ENCODE results near the gene CYP2A6. TPM values are rescaled to one million over a fixed set of nuclear protein-coding genes. Genes with fewer than 3 reads are reported as not detected.
"Not testable (repeated sequence)": the region's sequence is repeated elsewhere in the genome, so short reads cannot be mapped to it uniquely, and the experiment has no call there.

Gene CYP2A6
- total RNA-seq, 1 donor from 2014 or later, result not detected

DNA sequence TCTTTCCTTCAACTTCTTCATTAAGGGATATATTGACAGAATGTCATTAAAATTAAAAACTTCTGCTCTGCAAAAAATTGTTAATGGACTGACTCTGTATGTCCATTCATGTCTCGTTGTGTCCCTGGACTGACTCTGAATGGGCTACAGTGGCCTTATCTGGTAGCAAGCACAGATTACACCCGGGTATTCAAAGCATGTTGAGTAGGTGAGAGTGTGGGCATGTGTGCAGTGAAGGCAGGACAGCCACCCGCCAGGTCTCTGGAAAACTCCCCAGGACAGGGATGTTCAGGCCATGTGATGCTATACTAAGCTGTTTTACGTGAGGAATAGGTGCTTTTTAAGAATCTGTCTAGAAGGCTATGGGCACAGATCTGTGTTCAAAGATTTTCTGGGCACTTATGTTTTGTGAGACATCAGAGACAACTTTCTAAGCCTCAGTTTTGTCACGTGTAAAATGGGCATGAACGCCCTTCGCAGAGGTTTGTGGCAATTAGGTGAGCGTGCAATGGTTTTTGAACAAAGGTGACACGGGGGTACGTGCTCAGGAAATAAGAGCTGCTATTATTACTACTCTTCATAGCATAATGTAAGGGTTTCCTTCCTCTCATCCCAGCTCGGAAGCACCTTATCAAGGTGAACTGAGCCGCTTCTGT is 7.1 kb downstream of the CYP2A6 start:
- POLR2A ChIA-PET, result interaction anchor here (0.6 kb wide), 1 partner anchor 228 kb away, joined by 4 read pairs; no protein-coding TSS in a partner anchor
- Mint-ChIP-seq H3K4me1 (peaks cover 11% of the 10 kb centered on the region), H3K4me3 (peak overlapping the region; percentile 75), H3K27me3 (peaks cover 15% of the 10 kb centered on the region)
- H3K9me3 Mint-ChIP-seq; H3K27ac Mint-ChIP-seq; H3K36me3 Mint-ChIP-seq (ENCODE audit: low read depth); CTCF ChIA-PET; DNase-seq; intact Hi-C loops (cut with micrococcal nuclease); ATAC-seq (ENCODE audit: low read depth): not testable (repeated sequence)

DNA sequence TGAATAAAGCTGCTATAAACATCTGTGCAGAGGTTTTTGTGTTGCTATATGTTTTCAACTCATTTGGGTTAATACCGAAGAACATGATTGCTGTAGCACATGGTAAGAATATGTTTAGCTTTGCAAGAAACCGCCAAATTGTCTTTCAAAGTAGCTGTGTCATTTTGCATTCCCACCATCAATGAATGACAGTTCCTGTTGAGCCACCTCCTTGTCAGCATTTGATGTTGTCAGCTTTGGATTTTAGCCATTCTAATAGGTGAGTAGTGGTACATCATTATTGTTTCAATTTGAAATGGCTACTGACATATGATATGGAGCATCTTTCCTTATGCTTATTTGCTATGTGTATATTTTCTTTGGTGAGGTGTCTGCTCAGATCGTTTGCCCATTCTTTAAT is 8.2 kb downstream of the CYP2A6 start:
- POLR2A ChIA-PET; H3K36me3 Mint-ChIP-seq (ENCODE audit: low read depth); H3K27ac Mint-ChIP-seq; ATAC-seq (ENCODE audit: low read depth); H3K27me3 Mint-ChIP-seq; DNase-seq; H3K9me3 Mint-ChIP-seq; intact Hi-C loops (cut with micrococcal nuclease); H3K4me3 Mint-ChIP-seq; CTCF ChIA-PET: not testable (repeated sequence)
- peaks cover 11% of the 10 kb centered on the region for H3K4me1 Mint-ChIP-seq

- H3K36me3 Mint-ChIP-seq (ENCODE audit: low read depth); CTCF ChIA-PET; H3K4me3 Mint-ChIP-seq; ATAC-seq (ENCODE audit: low read depth); H3K27ac Mint-ChIP-seq; H3K27me3 Mint-ChIP-seq; intact Hi-C loops (cut with micrococcal nuclease); H3K4me1 Mint-ChIP-seq; DNase-seq; H3K9me3 Mint-ChIP-seq; POLR2A ChIA-PET: not testable (repeated sequence)
Observed at GRCh38 chr19:40838477-40838876, 11.8 kb downstream of the CYP2A6 start.

GRCh38 chr19:40836754-40837429 is 13.4 kb downstream of the CYP2A6 start:
- TF ChIP-seq, protein P1, sequence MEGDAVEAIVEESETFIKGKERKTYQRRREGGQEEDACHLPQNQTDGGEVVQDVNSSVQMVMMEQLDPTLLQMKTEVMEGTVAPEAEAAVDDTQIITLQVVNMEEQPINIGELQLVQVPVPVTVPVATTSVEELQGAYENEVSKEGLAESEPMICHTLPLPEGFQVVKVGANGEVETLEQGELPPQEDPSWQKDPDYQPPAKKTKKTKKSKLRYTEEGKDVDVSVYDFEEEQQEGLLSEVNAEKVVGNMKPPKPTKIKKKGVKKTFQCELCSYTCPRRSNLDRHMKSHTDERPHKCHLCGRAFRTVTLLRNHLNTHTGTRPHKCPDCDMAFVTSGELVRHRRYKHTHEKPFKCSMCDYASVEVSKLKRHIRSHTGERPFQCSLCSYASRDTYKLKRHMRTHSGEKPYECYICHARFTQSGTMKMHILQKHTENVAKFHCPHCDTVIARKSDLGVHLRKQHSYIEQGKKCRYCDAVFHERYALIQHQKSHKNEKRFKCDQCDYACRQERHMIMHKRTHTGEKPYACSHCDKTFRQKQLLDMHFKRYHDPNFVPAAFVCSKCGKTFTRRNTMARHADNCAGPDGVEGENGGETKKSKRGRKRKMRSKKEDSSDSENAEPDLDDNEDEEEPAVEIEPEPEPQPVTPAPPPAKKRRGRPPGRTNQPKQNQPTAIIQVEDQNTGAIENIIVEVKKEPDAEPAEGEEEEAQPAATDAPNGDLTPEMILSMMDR (IDR thresholded peaks at IDR 0.05), result no peak
- ATAC-seq (ENCODE audit: low read depth) (no peak), DNase-seq (no peak)
- Mint-ChIP-seq H3K36me3 (ENCODE audit: low read depth) (no peaks in the 10 kb centered on the region), H3K27ac (no peak overlapping the region), H3K27me3 (no peaks in the 10 kb centered on the region), H3K9me3 (no peaks in the 10 kb centered on the region), H3K4me3 (no peak overlapping the region), H3K4me1 (no peaks in the 10 kb centered on the region)
- CTCF ChIA-PET, result no interaction called here
- intact Hi-C loops (cut with micrococcal nuclease), result no loop called here
- POLR2A ChIA-PET, result no interaction called here

GRCh38 chr19:40833728-40834533 is 16.3 kb downstream of the CYP2A6 start:
- H3K36me3 Mint-ChIP-seq (ENCODE audit: low read depth); H3K4me1 Mint-ChIP-seq; H3K27ac Mint-ChIP-seq; DNase-seq; intact Hi-C loops (cut with micrococcal nuclease); POLR2A ChIA-PET; ATAC-seq (ENCODE audit: low read depth); H3K9me3 Mint-ChIP-seq; CTCF ChIA-PET; H3K27me3 Mint-ChIP-seq; H3K4me3 Mint-ChIP-seq: not testable (repeated sequence)

DNA sequence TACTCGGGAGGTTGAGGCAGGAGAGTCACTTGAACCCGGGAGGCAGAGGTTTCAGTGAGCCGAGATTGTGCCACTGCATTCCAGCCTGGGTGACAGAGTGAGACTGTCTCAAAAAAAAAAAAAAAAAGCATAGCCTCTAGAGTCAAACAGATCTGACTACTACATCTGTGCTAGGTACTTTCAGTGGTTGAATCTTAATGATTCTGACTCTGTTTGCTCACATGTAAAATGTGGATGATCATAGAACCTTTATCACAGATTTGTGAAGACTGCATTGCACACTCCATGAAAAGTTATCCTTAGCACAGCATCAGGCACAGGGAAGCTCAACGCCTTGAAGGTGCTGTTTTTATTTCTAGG is 17.8 kb downstream of the CYP2A6 start:
- H3K9me3 Mint-ChIP-seq; DNase-seq; intact Hi-C loops (cut with micrococcal nuclease); H3K4me3 Mint-ChIP-seq; H3K27me3 Mint-ChIP-seq; POLR2A ChIA-PET; H3K27ac Mint-ChIP-seq; CTCF ChIA-PET; ATAC-seq (ENCODE audit: low read depth); H3K4me1 Mint-ChIP-seq: not testable (repeated sequence)
- peaks cover 11% of the 10 kb centered on the region for H3K36me3 Mint-ChIP-seq (ENCODE audit: low read depth)

DNA sequence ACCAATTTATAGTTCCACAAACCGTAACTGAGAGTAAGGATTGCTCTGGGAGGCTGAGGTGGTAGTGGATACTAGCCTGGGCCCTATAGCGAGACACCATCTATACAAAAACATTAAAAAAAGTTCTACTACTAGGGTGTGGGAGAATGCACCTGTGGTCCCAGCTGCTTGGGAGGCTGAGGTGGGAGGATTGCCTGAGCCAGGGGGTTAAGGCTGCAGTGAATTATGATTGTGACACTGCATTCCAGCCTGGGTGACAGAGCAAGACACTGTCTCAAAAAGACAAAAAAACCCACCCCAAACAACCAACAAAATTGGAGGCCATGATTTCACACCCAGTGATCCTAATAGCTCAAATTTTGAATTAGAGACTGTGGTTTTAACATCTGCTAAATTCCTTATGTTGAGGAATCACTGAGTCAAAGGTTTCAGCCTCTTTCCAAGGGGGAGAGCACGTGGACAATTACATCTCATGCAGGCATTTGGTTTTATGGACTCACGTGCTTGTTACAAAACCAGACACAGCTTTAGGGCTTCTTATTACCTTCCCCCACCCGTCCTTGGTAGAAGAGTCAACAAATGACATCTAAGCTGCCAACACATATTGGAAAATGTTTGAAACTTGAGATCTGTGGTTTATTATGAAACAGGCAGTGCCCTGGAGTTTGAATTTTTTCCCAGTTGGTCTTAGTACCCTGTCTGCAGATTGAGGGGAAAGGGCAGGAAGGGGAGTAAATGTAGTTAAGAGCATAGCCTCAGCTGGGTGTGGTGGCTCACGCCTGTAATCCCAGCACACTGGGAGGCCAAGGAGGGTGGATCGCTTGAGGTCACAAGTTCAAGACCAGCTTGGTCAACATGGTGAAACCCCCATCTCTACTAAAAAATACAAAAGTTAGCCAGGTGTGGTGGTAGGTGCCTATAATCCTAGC is 18.5 kb downstream of the CYP2A6 start:
- TF ChIP-seq, protein P1 (IDR thresholded peaks at IDR 0.05), result no peak
- no peaks in the 10 kb centered on the region for H3K4me1 Mint-ChIP-seq
- H3K36me3 Mint-ChIP-seq (ENCODE audit: low read depth), result peaks cover 17% of the 10 kb centered on the region
- intact Hi-C loops (cut with micrococcal nuclease), result no loop called here
- H3K9me3 Mint-ChIP-seq, result peaks cover 5% of the 10 kb centered on the region
- ChIA-PET POLR2A (no interaction called here), CTCF (no interaction called here)
- no peaks in the 10 kb centered on the region for H3K27me3 Mint-ChIP-seq
- H3K4me3 Mint-ChIP-seq, result no peak overlapping the region
- ATAC-seq (ENCODE audit: low read depth) (no peak), DNase-seq (no peak)
- no peak overlapping the region for H3K27ac Mint-ChIP-seq

GRCh38 chr19:40830741-40831140 is 19.5 kb downstream of the CYP2A6 start:
- H3K4me3 Mint-ChIP-seq; CTCF ChIA-PET; ATAC-seq (ENCODE audit: low read depth); DNase-seq; H3K9me3 Mint-ChIP-seq; POLR2A ChIA-PET; H3K4me1 Mint-ChIP-seq; H3K27ac Mint-ChIP-seq; intact Hi-C loops (cut with micrococcal nuclease); H3K27me3 Mint-ChIP-seq: not testable (repeated sequence)
- peaks cover 17% of the 10 kb centered on the region for H3K36me3 Mint-ChIP-seq (ENCODE audit: low read depth)
